ENCODE data around the gene SORCS1.

GRCh38 chr10:106565546-106565945 lies 599.0 kb downstream of the SORCS1 start:
- no peak for TF ChIP-seq CTCF (IDR thresholded peaks at IDR 0.05; ENCODE audit: low read depth, low read length, poor library complexity, severe bottlenecking)
- TF ChIP-seq EZH2phosphoT487 (IDR thresholded peaks at IDR 0.05; ENCODE audit: borderline replicate concordance, low read length) = no peak
